Esophagus squamous epithelium (tissue), 5 donors: ENCODE measurements around the gene RTN4RL2. TPM values are rescaled to one million over a fixed set of nuclear protein-coding genes. Genes with fewer than 3 reads are reported as not detected.

Experiments used
- DNase-seq: peaks from one replicate; lab custom pipeline; 2025; lab: John Stamatoyannopoulos, UW
- H3K27ac ChIP-seq, 4 donors: fragments of 200-600 bp; sonication (generic); one replicate each; pipeline ENCODE4 v1.5.1; 2016 to 2019; ENCODE audit warnings: mild to moderate bottlenecking in 1 of 4
- H3K27me3 ChIP-seq, 4 donors: fragments of 200-600 bp; sonication (generic); 1 replicate in 3 of 4; 2 replicates in 1 of 4; pipeline versions ENCODE4 v1.5.1 to v1.6.0; 2017 to 2021; ENCODE audit warnings: antibody characterized with exemption in 1 of 4
- H3K36me3 ChIP-seq, 3 donors: fragments of 200-600 bp; sonication (generic); one replicate each; pipeline ENCODE4 v1.5.1; 2016 to 2019
- H3K4me1 ChIP-seq, 3 donors: fragments of 200-600 bp; sonication (generic); one replicate each; pipeline ENCODE4 v1.5.1; 2017 to 2019
- H3K4me3 ChIP-seq, 4 donors: fragments of 200-600 bp; sonication (generic); 1 replicate in 3 of 4; 2 replicates in 1 of 4; pipeline ENCODE4 v1.5.1; 2016 to 2019; ENCODE audit warnings: mild to moderate bottlenecking in 2 of 4, moderate library complexity in 1 of 4
- H3K9me3 ChIP-seq, 3 donors: fragments of 200-600 bp; sonication (generic); one replicate each; pipeline ENCODE4 v1.5.1; 2016 to 2019
- CTCF ChIP-seq, 6 experiments: fragments of 450-650 bp in 4 of 6; fragments of 200-600 bp in 2 of 6; sonication (generic) in 2 of 6; IDR thresholded peaks; one replicate each; pipeline ENCODE4 v1.5.1; 2016 to 2019; ENCODE audit warnings: antibody characterized with exemption in 6 of 6, mild to moderate bottlenecking in 4 of 6, moderate library complexity in 4 of 6
- POLR2A ChIP-seq, 4 donors: fragments of 450-650 bp; IDR thresholded peaks; one replicate each; pipeline ENCODE4 v1.6.1; 2017; ENCODE audit warnings: antibody characterized with exemption in 4 of 4, mild to moderate bottlenecking in 4 of 4, moderate library complexity in 3 of 4
- WGBS, 2 donors: methylation state at CpG; one replicate each; pipeline ENCODE4 v1.1.5; 2018; 5-methylcytosine and 5-hydroxymethylcytosine counted together
- intact Hi-C: fragments of 100-400 bp; cut with DNase I; formaldehyde crosslinking; loops from one replicate; pipeline ENCODE4 v1.15.0; 2022
- total RNA-seq, 4 donors: library from RNA; depleted of rRNA; stranded (reverse); fragments of >200 nt; gene quantifications; one replicate each; pipeline ENCODE4 v1.1.0, GENCODE V29; 2016
- donor health status: DM: yes; HTN: yes; CAD: no.

Gene RTN4RL2
- total RNA-seq, 4 donors from 2014 or later, result 0.66 to 1.1 (median 0.90) TPM

- intact Hi-C loops, result loop anchor here (10.0 kb wide), 1 partner anchor 131 kb away; no protein-coding TSS in a partner anchor
- no peak for DNase-seq
- Histone ChIP-seq H3K9me3 (no peaks in the 10 kb centered on the region), H3K27ac (peak overlapping the region in 3 of 4 donors; percentile 2 to 21 (median 9)), H3K4me3 (peak overlapping the region; percentile 36 to 64 (median 48)), H3K27me3 (peaks cover 0 to 60% (median 0%) of the 10 kb centered on the region in 4 donors), H3K4me1 (peaks cover 16 to 43% (median 19%) of the 10 kb centered on the region in 3 donors), H3K36me3 (no peaks in the 10 kb centered on the region)
- WGBS, 2 donors, result 5 to 6% methylated on average over 8 to 17 of the region's 80 CpGs
- no peak for TF ChIP-seq CTCF (IDR thresholded peaks at IDR 0.05)
- no peak for TF ChIP-seq POLR2A (IDR thresholded peaks at IDR 0.05)
Measured at GRCh38 chr11:57476047-57476756, 15.9 kb downstream of the RTN4RL2 start.

- intact Hi-C loops, result loop anchor here (10.0 kb wide), 1 partner anchor 132 kb away; no protein-coding TSS in a partner anchor
- peak overlapping the region in 3 of 4 donors; percentile 2 to 21 (median 9) for H3K27ac ChIP-seq
- H3K27me3 ChIP-seq, result peaks cover 0 to 68% (median 2%) of the 10 kb centered on the region in 4 donors
- H3K36me3 ChIP-seq, result no peaks in the 10 kb centered on the region
- DNase-seq, result no peak
- WGBS, 2 donors, result 16 to 25% methylated on average over 2 to 13 of the region's 27 CpGs
- no peaks in the 10 kb centered on the region for H3K9me3 ChIP-seq
- peak overlapping the region; percentile 36 to 64 (median 48) for H3K4me3 ChIP-seq
- peaks cover 16 to 44% (median 19%) of the 10 kb centered on the region in 3 donors for H3K4me1 ChIP-seq
- peak in 5 of 6 experiments; percentile 22 to 49 (median 28) for TF ChIP-seq CTCF (IDR thresholded peaks at IDR 0.05)
- TF ChIP-seq POLR2A (IDR thresholded peaks at IDR 0.05), result peak in 1 of 4 donors; percentile 6
Measured at GRCh38 chr11:57476757-57477506, 16.6 kb downstream of the RTN4RL2 start.

GRCh38 chr11:57477507-57478189 lies 17.3 kb downstream of the RTN4RL2 start:
- DNase-seq, result no peak
- 35 to 50% methylated on average over 7 to 10 of the region's 11 CpGs for WGBS, 2 donors
- Histone ChIP-seq H3K9me3 (no peaks in the 10 kb centered on the region), H3K36me3 (no peaks in the 10 kb centered on the region), H3K4me3 (no peak overlapping the region), H3K27me3 (peaks cover 4 to 75% (median 7%) of the 10 kb centered on the region in 4 donors), H3K27ac (no peak overlapping the region), H3K4me1 (peaks cover 22 to 51% (median 23%) of the 10 kb centered on the region in 3 donors)
- intact Hi-C loops, result loop anchor here (10.0 kb wide), 1 partner anchor 133 kb away; no protein-coding TSS in a partner anchor
- TF ChIP-seq POLR2A (IDR thresholded peaks at IDR 0.05) (no peak), CTCF (IDR thresholded peaks at IDR 0.05) (no peak)

GRCh38 chr11:57479021-57479663 lies 18.8 kb downstream of the RTN4RL2 start:
- intact Hi-C loops, result loop anchor here (10.0 kb wide), 1 partner anchor 134 kb away; no protein-coding TSS in a partner anchor
- Histone ChIP-seq H3K36me3 (peaks cover 0 to 5% (median 0%) of the 10 kb centered on the region in 3 donors), H3K4me3 (no peak overlapping the region), H3K9me3 (no peaks in the 10 kb centered on the region), H3K27ac (no peak overlapping the region), H3K4me1 (peaks cover 30 to 62% (median 36%) of the 10 kb centered on the region in 3 donors), H3K27me3 (peaks cover 5 to 78% (median 10%) of the 10 kb centered on the region in 4 donors)
- 8 to 39% methylated on average over 2 to 5 of the region's 11 CpGs for WGBS, 2 donors
- DNase-seq, result no peak
- no peak for TF ChIP-seq POLR2A (IDR thresholded peaks at IDR 0.05)
